Activated CD4-positive, alpha-beta T cell treated with anti-CD3 and anti-CD28 coated beads for 24 hours (primary cell): Measurements from ENCODE around the gene MAP2K7.
"Not testable (repeated sequence)": the region's sequence is repeated elsewhere in the genome, so short reads cannot be mapped to it uniquely, and the experiment has no call there.

ENCODE experiments used
- DNase-seq, 2 donors: peaks; one replicate each; pipeline ENCODE4 v3.0.0-alpha.2; 2020; ENCODE audit warnings: low read depth in 2 of 2

The MAP2K7 gene

DNA sequence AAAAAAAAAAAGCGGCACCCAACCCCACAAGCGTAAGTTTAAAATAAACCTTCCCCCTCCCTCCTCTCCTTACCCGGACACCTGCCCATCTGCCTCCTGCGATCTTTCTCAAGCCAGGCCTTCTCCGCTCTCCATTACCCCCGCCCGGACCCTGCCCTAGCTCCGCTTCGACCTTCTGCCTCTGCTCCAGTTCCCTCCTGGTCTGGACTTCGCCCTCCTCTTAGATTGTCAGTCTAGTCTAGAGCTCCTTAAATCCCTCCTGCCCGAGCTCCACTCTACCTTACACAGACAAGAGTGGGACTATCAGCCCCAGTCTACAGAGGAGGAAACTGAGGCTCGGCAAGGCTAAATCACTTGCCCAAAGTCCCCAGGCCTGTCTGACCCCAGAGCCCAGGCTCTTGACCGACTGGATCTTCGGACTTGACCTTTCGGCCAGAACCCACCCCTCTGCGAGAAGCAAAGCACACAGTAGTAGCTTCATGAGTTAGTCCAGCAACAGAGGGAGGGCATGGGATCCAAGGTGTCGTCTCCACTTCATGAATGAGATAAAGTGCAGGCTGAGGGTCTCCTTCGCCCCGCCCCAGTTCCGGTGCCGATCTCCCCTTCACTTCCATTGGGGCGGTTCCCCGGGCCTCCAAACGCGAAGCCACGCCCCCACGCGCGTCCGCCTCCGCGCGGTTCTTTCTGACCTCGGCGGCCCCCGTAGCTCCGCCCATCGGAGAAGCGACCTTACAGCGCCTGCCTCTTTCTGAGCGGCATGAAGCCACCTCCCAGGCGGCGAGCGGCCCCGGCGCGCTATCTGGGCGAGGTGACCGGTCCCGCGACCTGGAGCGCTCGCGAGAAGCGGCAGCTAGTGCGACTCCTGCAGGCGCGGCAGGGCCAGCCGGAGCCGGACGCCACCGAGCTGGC, 16.2 kb downstream of the MAP2K7 start, which contains the start of gene SNAPC2:
TSS of gene SNAPC2 (plus strand) at position 729 of the 909 bp plus-strand sequence. CDS start at position 758, 29 bp downstream.
- DNase-seq, result peak; percentile 92 to 96

GRCh38 chr19:7920519-7921301, 17.0 kb downstream of the MAP2K7 start:
- peak; percentile 100 for DNase-seq

DNA sequence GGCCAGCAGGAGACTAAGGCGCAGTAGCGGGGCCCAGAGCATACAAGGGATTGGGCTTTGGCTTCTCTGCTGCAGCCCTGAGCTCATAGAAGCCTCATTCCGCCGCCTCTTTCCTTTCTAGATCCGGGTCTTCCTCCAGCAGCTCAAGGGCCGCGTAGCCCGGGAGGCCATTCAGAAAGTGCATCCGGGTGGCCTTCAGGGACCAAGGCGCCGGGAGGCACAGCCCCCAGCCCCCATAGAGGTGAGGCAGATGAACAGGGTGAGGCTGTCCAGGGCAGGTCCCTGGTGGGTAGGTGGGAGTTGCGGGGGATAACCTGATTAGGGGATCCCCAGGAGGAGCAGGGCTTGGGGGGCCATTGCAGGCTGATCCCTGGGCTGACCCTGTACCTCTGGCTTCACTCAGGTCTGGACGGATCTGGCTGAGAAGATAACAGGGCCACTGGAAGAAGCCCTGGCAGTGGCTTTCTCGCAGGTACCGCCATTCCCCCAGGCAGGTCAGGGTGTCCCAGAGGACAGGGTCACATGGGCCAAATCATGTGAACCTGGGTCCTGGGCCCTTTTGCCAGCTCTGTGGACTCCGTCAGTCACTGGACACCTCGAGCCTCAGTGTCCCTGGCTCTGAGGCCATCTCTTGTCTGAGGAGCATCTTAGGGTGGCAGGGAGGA, 17.8 kb downstream of the MAP2K7 start:
- no peak for DNase-seq

DNA sequence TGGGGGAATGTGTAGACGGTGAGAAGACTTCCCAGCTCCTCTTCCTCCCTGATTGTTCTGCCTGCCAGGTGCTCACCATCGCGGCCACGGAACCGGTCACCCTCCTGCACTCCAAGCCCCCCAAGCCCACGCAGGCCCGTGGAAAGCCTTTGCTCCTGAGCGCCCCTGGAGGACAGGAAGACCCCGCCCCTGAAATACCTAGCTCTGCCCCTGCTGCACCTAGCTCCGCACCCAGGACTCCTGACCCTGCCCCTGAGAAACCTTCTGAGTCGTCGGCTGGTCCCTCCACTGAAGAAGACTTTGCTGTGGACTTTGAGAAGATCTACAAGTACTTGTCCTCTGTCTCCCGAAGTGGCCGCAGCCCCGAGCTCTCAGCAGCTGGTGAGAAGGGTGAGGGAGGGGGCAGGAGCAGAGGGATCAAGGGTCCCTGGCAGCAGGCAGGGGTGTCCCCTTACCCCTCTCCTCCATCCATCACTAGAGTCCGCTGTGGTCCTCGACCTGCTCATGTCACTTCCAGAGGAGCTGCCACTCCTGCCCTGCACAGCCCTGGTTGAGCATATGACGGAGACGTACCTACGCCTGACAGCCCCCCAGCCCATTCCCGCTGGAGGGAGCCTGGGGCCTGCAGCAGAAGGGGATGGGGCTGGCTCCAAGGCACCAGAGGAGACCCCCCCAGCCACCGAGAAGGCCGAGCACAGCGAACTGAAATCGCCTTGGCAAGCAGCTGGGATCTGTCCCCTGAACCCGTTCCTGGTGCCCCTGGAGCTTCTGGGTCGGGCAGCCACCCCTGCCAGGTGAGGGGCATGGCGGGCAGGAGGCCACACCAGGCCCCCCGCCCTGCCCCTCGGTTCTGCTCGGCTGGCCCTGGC, 18.5 kb downstream of the MAP2K7 start:
- no peak for DNase-seq

DNA sequence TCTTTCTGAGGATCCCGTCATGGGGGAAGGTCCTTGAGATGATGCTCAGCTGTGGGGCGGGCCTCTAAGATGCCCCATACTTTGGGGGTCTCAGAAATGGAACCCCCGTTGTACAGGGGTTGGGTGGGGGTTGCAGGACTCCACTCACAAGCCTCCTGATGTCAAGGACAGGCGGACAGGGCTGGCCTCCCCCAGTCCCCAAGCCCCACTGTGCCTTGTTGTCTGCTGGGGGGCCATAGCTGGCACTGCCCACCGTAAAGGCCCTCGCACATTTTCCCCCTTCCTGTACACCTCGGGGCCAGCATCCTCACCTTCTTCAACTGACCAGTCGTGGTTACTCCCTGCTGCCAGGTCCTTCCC, 19.1 kb downstream of the MAP2K7 start:
- DNase-seq, result no peak

- DNase-seq, result no peak
These were observed 19.9 kb downstream of the MAP2K7 start for GRCh38 chr19:7923295-7924191.

- DNase-seq, result no peak
These were observed 20.6 kb downstream of the MAP2K7 start for GRCh38 chr19:7924241-7924640.

DNA sequence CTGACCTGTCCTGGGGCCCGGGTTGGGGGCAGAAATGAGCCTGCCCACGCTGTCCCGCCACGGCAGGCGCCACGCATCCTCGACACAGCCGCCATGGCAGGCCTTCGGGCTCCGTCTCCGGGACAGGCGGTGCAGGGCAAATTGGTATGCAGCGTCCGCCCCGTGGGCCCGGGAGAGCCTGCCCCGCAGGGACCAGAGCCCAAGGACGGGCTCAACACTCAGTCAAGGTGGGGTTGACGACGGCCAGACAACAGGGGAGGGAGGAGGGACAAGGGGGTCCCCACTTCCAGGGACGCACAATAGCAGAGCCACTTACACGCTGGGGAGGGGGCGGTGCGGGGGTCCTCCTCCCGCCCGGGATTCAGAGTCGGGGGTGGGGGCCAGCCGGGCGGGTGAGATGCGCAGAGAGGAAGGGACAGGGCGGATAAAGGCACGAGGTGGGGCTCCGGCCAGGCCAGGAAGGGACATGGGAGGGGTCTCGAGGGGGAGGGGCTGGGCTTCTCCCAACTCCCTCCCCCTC, 21.0 kb downstream of the MAP2K7 start:
- no peak for DNase-seq

GRCh38 chr19:7925171-7925851, 21.6 kb downstream of the MAP2K7 start:
- DNase-seq, result peak; percentile 60 to 74

DNA sequence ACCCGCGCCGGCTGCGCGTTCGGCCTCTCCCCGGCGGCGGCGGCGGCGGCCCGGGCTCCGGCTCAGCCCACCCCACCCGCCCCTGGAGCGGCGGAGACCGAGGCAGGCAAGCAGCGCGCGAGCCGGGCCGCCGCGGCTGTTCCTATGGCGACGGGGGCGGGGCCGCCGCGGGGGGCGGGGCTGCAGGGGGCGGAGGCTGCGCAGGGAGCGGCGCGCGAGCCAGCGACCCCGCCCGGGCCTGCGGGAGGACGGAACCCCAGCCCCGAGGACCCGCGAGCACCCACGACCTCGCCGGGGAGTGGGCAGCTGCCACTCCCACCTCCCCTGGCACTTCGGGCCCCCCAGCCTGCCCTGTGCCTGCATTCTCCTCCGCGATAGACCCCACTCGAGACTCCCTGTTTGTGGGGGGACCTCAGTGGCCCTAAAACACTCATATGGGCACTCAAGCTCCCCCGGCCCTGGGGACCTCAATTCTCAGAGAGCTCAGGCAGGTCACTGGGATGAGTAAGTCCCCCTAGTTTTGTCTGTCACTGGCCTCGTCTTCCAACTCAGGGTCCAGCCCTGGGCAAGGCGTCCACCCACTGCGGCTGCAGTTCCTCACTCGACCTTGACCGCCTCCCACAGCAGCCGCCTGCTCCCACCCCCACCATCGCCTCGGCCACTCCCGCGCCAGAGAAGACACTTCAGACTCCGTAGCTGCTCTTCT, 22.5 kb downstream of the MAP2K7 start, which contains the start of gene CTXN1:
TSS of gene CTXN1 (minus strand) at position 115 of the 706 bp plus-strand sequence. CDS start 597 bp downstream, outside the sequence.
- DNase-seq, result peak; percentile 73 to 75

DNA sequence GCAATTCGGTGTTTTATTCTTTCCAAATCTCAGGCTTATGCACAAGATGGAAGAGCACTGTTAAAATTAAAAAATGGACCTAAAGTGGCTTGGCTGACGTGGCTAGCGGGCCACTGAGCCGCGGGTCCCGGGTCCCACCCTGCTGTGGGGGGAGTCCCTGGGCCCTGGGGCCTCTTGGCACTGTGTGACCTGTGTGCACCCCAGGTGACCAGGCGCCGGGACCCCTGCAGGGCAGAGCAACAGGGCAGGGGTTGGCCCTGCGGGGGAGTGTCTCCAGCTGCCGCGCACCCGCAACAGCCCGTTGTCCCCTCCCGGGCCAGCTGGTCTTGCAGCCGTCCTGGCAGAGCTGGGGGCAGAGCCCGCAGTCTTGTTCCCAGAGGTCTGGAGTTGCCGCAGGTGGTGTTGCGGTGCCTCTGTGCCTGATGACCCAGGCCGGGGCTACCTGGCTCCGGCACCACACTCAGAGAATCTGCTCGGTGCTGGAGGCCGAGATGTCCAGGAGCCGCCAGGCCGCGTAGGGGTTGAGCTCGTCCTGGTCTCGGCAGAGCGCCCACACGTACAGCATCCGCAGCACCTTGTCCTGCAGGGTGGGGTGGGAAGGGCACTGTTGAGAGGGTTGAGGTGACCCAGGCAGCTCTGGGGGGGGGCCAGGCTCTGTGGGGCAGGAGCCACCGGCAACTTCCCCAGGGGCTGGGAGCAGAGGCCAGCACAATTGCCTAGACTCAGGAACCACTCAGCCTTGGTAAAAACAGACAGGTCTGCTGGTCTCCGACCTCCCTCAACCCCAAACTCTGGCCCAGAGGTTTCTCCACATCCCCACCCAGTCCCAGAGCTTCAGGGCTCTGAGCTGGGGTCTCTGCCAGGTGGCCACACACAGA, 23.3 kb downstream of the MAP2K7 start:
- DNase-seq, result no peak

DNA sequence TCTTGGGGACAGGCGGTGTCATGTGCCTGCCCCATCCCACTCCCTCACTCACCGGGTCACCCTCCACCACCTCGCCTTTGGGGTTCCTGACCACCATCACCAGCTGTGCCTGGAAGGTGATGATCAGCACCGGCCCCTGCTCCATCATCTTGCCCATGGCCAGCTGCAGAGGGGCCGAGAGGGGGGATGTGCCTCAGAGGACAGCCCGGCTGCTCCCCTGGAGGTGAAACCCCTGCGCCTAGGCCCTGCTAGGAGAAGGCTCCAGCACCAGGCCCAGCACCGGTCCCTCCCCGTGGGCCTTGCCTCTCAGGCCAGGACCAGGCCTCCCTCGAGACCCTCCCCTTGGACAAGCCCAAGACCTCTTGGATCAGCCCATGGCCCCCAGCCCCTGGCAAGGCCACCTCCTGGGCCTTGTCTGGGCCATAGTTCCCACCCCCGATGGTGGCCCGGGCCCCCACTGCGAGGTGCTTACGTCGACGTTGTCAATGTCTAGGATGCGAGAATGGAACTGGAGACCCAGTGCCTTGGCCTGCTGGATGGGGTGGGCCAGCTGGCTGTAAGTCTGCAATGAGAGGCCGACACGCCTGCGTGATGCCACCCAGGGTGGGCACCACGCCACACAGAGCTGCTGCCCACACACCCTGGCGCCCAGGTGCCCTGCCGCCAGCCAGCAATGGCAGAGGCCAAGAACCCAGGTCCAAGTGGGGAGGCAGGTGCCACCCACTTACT, 24.1 kb downstream of the MAP2K7 start:
- no peak for DNase-seq

DNA sequence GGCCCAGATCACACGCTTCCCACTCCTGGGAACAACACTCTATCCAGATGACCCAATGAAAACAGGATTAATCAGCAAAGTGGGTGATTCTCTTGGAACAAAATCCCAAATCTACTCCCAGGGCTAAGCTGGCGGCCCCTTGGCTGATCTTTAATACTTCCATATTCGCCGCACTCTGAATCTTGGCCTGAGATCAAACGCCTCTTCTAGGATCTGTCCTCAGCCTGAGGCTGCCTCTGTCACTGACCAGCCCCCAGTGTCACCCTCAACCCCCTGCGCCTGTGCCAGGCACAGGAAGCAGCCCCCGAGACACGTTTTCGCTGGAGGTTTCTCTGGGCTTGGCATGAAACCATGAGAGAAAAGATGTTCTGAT, 24.6 kb downstream of the MAP2K7 start:
- DNase-seq, result no peak

GRCh38 chr19:7928741-7929701, 25.3 kb downstream of the MAP2K7 start:
- peak in 1 of 2 donors; percentile 35 for DNase-seq

- DNase-seq, result not testable (repeated sequence)
These were observed 26.4 kb downstream of the MAP2K7 start for GRCh38 chr19:7930030-7930429.

DNA sequence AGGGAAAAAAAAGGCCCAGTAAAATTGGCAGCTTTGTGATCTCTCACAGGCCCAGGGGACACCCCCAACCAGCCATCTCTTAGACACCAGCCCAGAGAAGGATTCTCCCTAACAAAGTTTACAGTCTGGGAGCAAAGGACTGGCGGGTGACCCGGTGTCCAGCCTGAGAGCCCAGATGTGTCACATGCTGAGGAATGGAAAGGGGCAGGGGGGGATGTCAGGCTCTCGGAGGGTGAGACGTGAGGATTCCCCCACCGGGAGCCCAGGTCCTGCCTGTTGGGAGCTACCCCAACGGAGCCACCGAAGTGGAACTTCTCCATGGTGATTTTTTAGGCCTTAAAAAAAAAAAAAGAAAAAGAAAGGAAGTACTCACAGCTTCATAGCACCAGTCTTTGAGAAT, 27.1 kb downstream of the MAP2K7 start:
- DNase-seq, result no peak
